Fibroblast of peridontal ligament (primary cell): Measurements from ENCODE around the gene GRID1.

Source experiments
- DNase-seq: peaks from one replicate; pipeline ENCODE4 v3.0.0-alpha.2; 2010; ENCODE audit errors: extremely low read depth

Gene GRID1

GRCh38 chr10:85618841-85619240, 747.8 kb downstream of the GRID1 start:
- DNase-seq = no peak

DNA sequence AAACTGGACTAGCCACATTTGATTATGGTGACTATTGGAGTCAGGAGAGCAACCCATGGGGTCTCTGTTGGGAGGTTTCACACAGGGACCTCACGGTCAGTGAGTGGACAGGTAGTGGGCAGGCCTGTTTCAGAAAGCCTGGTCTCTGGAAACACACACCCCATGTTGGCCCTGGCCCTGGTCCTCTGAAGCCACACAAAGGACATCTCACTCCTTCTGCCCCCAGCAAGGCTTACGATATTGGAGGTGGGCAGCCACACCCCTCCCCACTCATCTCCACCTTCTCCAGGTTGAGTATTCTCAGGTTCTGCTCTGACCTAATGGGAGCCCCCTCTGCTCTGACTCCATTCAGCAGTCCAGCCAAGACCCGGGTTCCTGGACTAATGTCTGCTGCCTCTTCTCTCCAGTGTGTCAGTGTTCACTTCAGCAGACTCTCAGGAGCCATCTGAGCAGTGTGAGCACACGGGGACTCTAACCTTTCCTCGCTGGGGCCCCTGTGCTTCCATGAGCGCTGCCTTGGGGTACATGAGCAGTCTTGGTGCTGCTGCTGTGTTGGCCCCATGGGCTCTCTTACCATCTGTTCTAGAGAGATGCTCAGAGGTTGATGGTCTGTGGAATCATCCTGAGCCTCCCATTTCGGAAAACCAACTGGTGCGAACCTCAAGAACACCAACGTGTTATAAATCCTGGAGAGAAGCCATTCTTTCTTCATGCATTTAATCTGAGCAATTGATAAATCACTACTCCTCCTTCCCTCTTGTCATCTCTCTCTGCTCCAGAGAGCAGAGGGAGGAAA, 748.6 kb downstream of the GRID1 start:
- no peak for DNase-seq

DNA sequence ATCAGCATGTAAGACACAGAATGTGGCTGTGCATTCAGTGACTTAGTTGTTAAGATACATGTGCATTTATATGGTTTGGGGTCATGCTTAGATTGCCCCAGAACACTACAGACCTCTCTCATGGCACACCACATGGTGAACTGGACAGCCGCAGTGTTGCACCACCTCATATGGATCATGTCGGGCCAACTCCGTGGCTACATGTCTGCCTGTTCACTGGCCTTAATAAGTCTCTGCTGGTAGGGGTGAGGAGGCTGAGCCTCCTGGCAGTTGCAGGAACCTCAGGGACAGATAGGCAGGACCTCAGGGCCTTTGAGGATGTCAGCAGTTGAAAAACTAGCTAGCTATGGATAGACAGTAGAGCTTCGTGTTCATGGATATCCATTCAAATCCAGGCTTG, 751.0 kb downstream of the GRID1 start:
- DNase-seq = no peak

GRCh38 chr10:85614981-85615380, 751.6 kb downstream of the GRID1 start:
- DNase-seq = no peak

GRCh38 chr10:85614566-85614965, 752.0 kb downstream of the GRID1 start:
- DNase-seq = no peak

GRCh38 chr10:85613391-85613790, 753.2 kb downstream of the GRID1 start:
- no peak for DNase-seq

DNA sequence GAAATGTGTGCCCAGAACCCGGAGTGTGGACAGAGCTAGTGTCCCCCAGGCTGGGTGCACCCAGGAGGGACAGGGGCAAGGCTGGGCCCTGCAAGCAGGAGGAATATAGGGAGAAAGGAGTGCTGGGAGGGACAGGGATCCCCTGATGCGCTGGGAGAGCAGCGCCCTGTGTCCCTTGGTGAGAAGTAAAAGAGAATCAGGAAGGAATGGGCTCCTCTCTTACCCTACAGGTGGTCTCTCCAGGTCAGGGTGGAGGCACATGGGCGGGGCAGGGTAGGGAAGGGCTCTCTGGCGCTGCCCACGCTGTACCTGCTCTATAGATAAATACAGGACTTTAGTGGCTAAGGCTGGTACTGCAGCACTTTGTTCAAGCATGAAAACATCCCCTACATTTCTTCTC, 753.8 kb downstream of the GRID1 start:
- no peak for DNase-seq

DNA sequence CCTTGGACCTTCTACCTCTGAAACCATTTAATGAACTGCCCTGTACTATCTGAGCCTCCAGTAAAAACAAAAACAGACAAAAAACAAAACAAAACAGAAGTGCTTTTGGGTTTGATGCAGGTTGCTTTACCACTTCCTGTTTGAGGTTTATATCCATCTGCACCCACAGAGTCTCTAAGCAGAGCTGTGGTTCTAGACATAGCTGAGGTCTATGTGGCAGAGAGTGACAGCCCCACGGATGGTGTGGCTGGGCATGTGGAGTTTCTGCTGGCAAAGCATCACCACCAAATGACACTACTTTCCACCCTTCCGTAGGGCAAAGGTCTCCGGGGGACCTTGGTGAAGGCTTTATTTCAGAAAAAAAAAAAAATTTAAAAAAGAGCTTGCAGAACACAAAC, 754.2 kb downstream of the GRID1 start:
- DNase-seq = no peak

DNA sequence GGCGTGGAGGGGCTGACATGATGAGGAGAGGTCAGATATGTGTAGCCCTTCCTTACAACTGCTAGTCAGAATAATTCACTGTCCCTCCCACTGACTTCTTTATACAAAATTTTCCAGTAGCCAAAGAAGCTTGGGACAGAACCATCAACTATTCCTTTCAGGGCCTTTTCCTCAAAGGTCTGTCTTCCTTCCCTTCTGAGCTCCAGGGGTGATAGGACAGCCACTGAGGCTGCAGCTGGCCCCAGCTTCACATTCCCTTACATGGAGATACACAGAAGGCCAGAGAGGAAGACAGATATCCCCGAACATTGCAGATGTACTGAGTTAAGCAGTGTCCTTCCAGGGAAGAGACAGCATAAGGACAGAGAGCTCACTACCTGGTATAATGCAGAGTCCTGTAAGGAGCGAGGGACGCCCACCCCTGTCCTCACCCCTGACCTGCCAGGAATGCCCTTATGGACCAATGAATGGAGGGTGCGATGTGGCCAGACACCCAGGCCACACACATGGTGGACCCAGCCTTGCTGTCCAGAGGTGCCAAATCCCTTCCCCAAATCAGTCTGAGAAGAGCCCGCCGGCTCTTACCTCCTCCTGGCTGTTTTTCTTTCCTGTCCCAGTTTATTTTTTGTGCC, 754.7 kb downstream of the GRID1 start:
- DNase-seq = no peak

DNA sequence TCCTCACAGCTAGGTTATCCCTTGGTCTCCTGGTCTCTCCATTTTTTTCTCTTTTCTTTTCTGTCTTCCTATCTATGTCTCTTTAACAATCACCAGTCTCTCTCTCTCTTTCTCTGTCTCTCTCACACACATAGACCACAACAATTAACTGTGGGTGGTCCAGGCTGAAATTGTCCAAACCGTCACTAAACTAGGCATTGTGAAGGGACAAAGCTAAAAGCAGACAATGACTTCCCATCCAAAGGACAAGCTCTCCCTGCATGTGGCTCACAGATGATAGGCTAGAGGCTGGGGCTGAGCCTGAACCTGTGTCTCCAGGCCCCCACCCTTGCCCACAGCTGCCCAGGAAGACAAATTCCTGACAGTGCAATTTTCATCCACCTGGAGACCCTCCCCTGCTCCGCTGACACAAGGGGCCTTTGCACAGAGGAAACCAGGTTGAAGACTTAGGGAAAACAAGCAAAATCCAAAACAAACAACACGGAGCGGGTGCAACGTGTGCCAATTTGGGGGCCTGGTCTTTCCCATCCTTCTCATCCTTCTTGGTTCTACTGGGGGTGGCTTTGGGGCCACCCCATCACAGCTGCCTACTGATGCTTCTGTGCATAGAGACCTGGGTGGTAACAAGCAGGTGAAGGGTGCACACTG, 755.4 kb downstream of the GRID1 start:
- DNase-seq = no peak

DNA sequence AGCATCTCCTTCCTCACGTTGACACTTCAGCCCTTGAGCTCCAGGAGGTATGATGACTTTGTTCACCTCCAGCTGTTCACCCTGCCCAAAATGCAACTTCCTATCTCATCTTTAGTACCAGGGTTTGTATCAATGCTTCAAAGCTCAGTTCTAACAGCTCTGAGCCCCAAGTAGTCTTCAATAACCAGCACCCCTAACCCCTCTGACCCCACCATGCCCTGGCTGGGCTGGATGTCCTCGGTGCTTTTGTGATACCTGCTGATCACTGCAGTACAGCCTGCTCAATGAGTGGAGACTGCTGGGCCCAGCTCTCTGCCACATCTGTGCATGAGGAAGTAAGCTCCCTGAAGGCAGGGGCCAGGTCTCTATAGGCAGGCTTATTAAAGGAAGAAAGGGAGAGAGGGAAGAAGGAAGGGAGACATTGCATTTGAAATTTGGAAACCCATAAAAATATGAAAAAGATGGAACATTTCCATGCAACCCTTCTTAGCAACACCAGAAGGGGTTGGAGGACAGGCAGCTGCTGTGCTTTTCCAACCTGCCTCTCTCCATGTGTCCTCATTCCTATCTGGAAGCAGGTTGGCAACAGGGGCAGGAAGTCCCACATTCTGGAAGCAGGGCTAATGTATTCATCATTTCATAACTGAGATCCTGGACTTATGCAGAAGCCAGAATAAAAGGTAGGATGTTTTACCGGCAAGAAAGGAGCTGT, 756.1 kb downstream of the GRID1 start:
- no peak for DNase-seq

DNA sequence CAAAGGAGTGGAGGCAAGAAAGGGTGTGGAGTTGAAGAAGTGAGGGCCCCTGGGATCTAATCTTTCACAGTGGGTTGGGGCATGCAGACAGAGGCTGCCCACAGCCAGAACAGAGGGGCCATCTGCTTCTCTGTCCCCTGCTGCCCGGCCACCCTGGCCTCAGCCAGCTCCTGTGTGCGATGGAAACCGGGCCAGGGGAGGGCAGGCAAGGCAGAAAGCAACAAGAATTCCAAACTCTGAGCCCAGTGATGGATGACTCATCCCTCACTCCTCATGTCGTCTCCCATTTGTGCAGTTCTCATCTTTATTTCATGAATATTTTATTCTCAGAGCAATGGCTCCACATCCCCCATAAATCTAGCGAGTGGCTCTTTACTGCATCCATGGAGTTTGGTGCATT, 757.1 kb downstream of the GRID1 start:
- no peak for DNase-seq

- DNase-seq = no peak
Measured at GRCh38 chr10:85608706-85609105, 757.9 kb downstream of the GRID1 start.

GRCh38 chr10:85607043-85607695, 759.4 kb downstream of the GRID1 start:
- no peak for DNase-seq

GRCh38 chr10:85606401-85606800, 760.2 kb downstream of the GRID1 start:
- DNase-seq = no peak

DNA sequence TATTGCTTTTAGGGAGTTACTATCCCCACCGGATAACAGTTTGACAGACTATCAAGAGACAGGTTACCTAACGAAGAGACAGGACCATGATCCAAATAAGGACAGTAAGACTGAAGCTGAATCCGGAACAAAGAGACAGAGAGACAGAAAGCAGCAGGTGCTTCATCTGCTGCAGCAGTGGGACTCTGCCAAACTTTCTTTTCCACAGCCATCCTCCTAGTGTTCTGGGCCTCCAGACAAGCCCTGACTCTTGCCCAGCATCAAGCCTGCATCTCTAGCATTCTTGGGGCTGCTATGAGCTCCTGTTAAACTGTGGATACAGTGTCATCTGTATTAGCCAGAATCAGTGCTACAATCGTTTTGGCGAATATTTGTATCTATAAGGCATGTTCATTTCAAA, 761.7 kb downstream of the GRID1 start:
- DNase-seq = no peak

DNA sequence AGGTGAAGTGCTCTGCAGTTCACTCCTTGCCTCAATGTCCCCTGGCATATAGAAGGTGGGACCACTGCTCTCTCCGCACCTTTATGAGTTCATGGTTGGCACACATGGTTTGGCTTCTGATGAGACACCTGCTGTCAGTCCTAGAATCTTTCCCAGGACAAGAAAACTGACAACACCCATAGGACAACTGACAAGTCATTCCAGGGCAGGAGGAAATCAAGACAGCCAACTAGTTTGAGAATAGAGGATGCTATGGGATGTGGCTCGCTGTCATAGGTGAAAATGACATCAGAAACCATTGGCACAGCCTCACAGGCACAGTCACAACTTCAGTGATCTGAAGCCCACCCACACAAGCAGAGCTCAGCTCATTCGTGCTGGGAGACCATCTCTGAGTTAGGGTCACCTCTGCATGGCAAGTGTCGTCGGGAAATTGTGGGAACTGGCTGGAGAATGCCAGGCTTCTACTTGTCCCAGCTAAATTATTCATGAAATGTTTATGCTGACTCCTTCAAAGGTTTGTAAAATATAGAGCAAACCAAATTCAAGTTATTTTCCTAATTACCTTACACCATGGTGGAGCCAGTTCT, 762.4 kb downstream of the GRID1 start:
- no peak for DNase-seq

DNA sequence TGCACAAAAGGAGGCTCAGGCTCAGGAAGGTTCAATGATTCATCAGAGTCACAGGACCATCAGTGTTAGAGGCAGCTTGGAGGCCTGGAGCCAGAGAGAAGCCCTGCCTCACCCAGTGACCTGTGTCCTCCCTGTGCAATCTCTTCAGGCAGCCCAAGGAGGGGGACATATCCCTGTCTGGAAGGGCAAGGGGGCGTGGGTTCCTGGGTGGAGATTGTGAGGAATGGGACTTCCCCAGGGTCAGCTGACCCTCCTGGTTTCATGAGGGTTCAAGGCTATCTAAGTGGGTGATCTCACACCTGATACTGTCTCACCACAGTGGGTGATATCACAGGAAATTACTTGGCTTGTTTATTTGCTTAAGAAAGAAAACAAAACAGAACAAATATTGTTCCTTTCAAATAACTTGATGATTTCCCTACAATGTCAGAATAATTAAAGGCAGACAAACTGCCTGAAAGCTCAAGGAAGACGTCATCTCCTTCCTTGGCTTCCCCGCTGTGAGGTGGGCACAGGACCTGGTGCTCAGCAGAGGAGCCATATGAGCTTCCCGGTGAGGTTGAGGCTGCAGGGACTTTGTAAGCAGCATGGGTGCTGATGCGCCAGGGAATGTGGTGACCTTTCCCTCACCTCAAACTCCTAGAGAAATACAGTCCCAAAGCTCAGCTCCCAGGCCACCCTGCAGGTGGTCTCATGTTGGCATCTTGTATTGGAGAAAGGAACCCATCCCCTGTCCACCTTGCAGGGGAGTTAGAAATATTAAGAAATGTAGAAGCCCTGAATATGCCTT, 763.2 kb downstream of the GRID1 start:
- DNase-seq = no peak

DNA sequence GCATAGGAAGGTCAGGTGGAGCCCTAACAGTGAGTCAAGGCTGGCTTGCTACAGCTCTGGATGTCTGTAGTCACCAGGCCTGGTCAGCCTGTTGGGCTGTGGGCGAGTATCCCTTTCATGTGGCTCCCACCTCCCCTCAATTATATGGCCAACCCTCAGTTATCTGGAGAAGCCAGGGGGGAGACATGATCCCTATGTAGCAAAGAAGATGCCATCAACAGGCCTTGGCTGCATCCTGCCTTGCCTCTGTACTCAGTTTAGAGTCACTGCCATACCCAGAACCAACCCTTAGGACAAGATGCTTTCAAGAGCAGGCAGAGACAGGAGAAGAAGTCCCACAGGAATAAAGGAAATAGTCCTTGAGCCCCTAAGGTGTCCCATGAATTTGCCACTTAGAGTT, 763.9 kb downstream of the GRID1 start:
- DNase-seq = no peak

GRCh38 chr10:85602306-85602705, 764.3 kb downstream of the GRID1 start:
- DNase-seq = no peak

- DNase-seq = no peak
Measured at GRCh38 chr10:85601526-85601925, 765.1 kb downstream of the GRID1 start.
